H1 (cell line): ENCODE data around the gene RBM44.

ENCODE experiments used
- CHD2 ChIP-seq: IDR thresholded peaks from 2 replicates; pipeline ENCODE4 v1.6.1; 2012; ENCODE audit warnings: low read length, improper control_type of control experiment
- EP300 ChIP-seq, 2 experiments: IDR thresholded peaks; 1 replicate in 1 of 2; 2 replicates in 1 of 2; pipeline ENCODE4 v1.6.1; 2011 to 2012; ENCODE audit warnings: low read depth in 2 of 2, low read length in 2 of 2, mild to moderate bottlenecking in 2 of 2, borderline replicate concordance in 1 of 2, inconsistent platforms in 1 of 2, moderate library complexity in 1 of 2
- JUN ChIP-seq: IDR thresholded peaks from 2 replicates; pipeline ENCODE4 v1.6.1; 2011; ENCODE audit warnings: low read depth, mild to moderate bottlenecking, improper control_type of control experiment, low read length
- NANOG ChIP-seq: IDR thresholded peaks from 2 replicates; pipeline ENCODE4 v1.6.1; 2011; ENCODE audit warnings: low read length, low read depth, mild to moderate bottlenecking, inconsistent platforms; ENCODE audit not compliant: insufficient read depth, poor library complexity, severe bottlenecking
- SIN3A ChIP-seq, 2 experiments: IDR thresholded peaks in 1 of 2; conservative IDR thresholded peaks in 1 of 2; 2 replicates each; pipeline ENCODE4 v1.6.1; 2011 to 2012; ENCODE audit warnings: low read length in 2 of 2, improper control_type of control experiment in 1 of 2, low read depth in 1 of 2, mild to moderate bottlenecking in 1 of 2
- TF ChIP-seq, protein P1 (sequence below), 3 experiments: IDR thresholded peaks; 1 replicate in 2 of 3; 2 replicates in 1 of 3; pipeline versions ENCODE4 v1.5.1 to v1.6.1; 2011; ENCODE audit warnings: low read length in 3 of 3, mild to moderate bottlenecking in 3 of 3, inconsistent platforms in 2 of 3, low read depth in 1 of 3, moderate library complexity in 1 of 3; ENCODE audit not compliant: insufficient read depth in 1 of 3; ENCODE audit errors: control extremely low read depth in 1 of 3

DNA sequence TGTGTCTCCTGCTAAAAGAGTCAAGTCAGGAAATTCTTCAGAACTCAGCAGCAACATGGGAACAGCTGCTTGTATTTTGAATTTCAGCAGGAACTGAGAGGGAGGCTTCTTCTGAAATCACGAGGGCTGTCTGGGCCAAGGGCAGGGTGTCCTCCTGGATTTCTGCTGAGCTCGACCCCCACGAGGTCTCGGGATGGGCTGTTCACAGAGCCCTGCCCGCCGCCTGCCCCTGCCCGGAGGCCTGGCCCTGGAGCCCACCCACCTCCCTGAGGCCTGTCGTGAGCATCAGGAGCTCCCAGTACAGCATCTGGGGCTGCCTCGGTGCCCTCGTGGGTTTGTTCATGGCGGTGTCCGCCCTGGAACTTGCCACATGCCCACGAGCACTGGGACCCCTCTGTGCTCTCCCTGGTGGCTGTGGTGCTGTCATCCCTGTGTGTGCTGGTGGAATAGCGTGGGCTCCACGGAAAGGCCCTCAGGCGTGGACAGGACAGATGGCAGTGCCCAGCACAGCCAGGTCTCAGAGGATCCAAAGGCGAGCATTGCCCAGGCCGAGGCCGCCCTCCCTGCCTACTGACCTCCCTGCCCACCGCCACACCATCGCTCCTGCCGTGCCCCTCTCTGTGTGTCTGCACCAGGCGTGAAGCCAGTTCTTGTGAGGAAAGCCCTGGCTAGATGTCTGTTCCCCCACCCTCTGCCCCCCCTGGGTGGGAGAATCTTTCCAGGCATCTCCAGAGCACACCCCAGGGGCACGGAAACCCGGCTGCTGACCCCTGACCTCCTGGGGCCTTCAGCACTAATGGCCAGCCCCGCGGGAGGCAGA is 86.7 kb downstream of the RBM44 start:
- TF ChIP-seq, protein P1, sequence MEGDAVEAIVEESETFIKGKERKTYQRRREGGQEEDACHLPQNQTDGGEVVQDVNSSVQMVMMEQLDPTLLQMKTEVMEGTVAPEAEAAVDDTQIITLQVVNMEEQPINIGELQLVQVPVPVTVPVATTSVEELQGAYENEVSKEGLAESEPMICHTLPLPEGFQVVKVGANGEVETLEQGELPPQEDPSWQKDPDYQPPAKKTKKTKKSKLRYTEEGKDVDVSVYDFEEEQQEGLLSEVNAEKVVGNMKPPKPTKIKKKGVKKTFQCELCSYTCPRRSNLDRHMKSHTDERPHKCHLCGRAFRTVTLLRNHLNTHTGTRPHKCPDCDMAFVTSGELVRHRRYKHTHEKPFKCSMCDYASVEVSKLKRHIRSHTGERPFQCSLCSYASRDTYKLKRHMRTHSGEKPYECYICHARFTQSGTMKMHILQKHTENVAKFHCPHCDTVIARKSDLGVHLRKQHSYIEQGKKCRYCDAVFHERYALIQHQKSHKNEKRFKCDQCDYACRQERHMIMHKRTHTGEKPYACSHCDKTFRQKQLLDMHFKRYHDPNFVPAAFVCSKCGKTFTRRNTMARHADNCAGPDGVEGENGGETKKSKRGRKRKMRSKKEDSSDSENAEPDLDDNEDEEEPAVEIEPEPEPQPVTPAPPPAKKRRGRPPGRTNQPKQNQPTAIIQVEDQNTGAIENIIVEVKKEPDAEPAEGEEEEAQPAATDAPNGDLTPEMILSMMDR (IDR thresholded peaks at IDR 0.05; ENCODE audit: control extremely low read depth in 1 of 3, insufficient read depth in 1 of 3, low read depth in 1 of 3, low read length in 3 of 3), result no peak
- TF ChIP-seq SIN3A (conservative IDR thresholded peaks at IDR 0.05 in 1 of 2, IDR thresholded peaks at IDR 0.05 in 1 of 2; ENCODE audit: low read depth in 1 of 2, low read length in 2 of 2) (no peak), JUN (no peak), EP300 (IDR thresholded peaks at IDR 0.05; ENCODE audit: borderline replicate concordance in 1 of 2, low read depth in 2 of 2, low read length in 2 of 2) (no peak), NANOG (no peak), CHD2 (no peak)
